Activated T-helper 1 cell treated with Interleukin-2 at 50 U/mL for 16 hours (primary cell): ENCODE results near the gene BPGM.

Source experiments
- DNase-seq: peaks from one replicate; pipeline ENCODE4 v3.0.0-alpha.2; 2020; ENCODE audit warnings: low read depth

BPGM gene

GRCh38 chr7:134697205-134697886 lies 50.7 kb downstream of the BPGM start:
- DNase-seq = no peak

GRCh38 chr7:134698481-134698880 lies 51.8 kb downstream of the BPGM start:
- DNase-seq = no peak

- DNase-seq = no peak
These were observed 52.6 kb downstream of the BPGM start for GRCh38 chr7:134699021-134699818.

GRCh38 chr7:134699899-134700298 lies 53.2 kb downstream of the BPGM start:
- DNase-seq = no peak

GRCh38 chr7:134701272-134701671 lies 54.6 kb downstream of the BPGM start:
- DNase-seq = no peak

GRCh38 chr7:134702366-134703240 lies 56.0 kb downstream of the BPGM start:
- DNase-seq = no peak

GRCh38 chr7:134703241-134703594 lies 56.6 kb downstream of the BPGM start:
- DNase-seq = no peak

- DNase-seq = no peak
These were observed 57.1 kb downstream of the BPGM start for GRCh38 chr7:134703782-134704181.

GRCh38 chr7:134704827-134705226 lies 58.2 kb downstream of the BPGM start:
- DNase-seq = no peak

GRCh38 chr7:134705716-134706115 lies 59.1 kb downstream of the BPGM start:
- DNase-seq = no peak

GRCh38 chr7:134706468-134706867 lies 59.8 kb downstream of the BPGM start:
- no peak for DNase-seq

- no peak for DNase-seq
These were observed 61.2 kb downstream of the BPGM start for GRCh38 chr7:134707663-134708378.

- DNase-seq = no peak
These were observed 62.0 kb downstream of the BPGM start for GRCh38 chr7:134708692-134709091.

GRCh38 chr7:134709197-134709596 lies 62.5 kb downstream of the BPGM start:
- DNase-seq = no peak

GRCh38 chr7:134710511-134710853 lies 63.8 kb downstream of the BPGM start:
- no peak for DNase-seq

GRCh38 chr7:134710854-134711624 lies 64.4 kb downstream of the BPGM start:
- DNase-seq = peak; percentile 34

- DNase-seq = no peak
These were observed 65.5 kb downstream of the BPGM start for GRCh38 chr7:134712196-134712595.

GRCh38 chr7:134714470-134715205 lies 68.0 kb downstream of the BPGM start:
- DNase-seq = no peak

- no peak for DNase-seq
These were observed 71.7 kb downstream of the BPGM start for GRCh38 chr7:134718211-134718875.
